Measurements from ENCODE around the gene TNNC2. TPM values are rescaled to one million over a fixed set of nuclear protein-coding genes. Genes with fewer than 3 reads are reported as not detected.

TNNC2 gene
- total RNA-seq, 2 donors from 2014 or later = 0.51 TPM; not detected in 1

DNA sequence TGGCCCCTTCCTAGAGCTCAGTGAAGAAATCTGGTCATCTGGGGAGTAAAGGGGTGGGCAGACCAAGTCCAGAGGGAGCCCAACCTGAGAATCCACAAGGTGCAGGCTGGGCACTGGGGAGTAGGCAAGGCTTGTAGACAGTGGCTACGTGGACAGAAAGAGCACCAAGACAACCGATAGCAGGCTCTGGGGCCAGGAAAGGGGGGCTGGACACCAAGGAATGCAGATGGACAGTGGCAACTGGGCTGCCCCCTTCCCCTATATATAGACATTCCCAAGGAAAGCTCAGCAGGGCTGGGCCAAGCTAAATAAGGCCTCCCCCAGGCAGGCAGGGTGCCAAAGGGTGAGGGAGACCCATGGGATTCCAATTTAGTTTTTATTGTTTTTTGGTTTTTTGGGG is 1.5 kb upstream of the TNNC2 start:
- TF ChIP-seq, protein P1, sequence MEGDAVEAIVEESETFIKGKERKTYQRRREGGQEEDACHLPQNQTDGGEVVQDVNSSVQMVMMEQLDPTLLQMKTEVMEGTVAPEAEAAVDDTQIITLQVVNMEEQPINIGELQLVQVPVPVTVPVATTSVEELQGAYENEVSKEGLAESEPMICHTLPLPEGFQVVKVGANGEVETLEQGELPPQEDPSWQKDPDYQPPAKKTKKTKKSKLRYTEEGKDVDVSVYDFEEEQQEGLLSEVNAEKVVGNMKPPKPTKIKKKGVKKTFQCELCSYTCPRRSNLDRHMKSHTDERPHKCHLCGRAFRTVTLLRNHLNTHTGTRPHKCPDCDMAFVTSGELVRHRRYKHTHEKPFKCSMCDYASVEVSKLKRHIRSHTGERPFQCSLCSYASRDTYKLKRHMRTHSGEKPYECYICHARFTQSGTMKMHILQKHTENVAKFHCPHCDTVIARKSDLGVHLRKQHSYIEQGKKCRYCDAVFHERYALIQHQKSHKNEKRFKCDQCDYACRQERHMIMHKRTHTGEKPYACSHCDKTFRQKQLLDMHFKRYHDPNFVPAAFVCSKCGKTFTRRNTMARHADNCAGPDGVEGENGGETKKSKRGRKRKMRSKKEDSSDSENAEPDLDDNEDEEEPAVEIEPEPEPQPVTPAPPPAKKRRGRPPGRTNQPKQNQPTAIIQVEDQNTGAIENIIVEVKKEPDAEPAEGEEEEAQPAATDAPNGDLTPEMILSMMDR (conservative IDR thresholded peaks at IDR 0.05) = no peak
- Mint-ChIP-seq H3K27ac (no peak overlapping the region), H3K4me3 (no peak overlapping the region), H3K4me1 (peaks cover 10% of the 10 kb centered on the region), H3K36me3 (ENCODE audit: low read depth) (no peaks in the 10 kb centered on the region), H3K27me3 (ENCODE audit: insufficient read depth) (peaks cover 12% of the 10 kb centered on the region), H3K9me3 (no peaks in the 10 kb centered on the region)
- 93% methylated on average over 2 of the region's 2 CpGs; no CpG with 5 or more reads in 1 of the 2 experiments for WGBS, 2 experiments (ENCODE audit: insufficient coverage in 1 of 2, insufficient read length in 1 of 2)
- H3K4me3 ChIP-seq (ENCODE audit: low read length) = no peak overlapping the region
- H3K36me3 ChIP-seq (ENCODE audit: control insufficient read depth, insufficient read depth, low read length) = no peaks in the 10 kb centered on the region
- H3K27ac ChIP-seq (ENCODE audit: low read depth, low read length) = no peak overlapping the region
- no peak for DNase-seq
- no peak overlapping the region for H3K9ac ChIP-seq (ENCODE audit: extremely low read depth, low read length, poor library complexity, severe bottlenecking)
- no peaks in the 10 kb centered on the region for H3K9me3 ChIP-seq (ENCODE audit: control insufficient read depth, low read length)
- H3K27me3 ChIP-seq (ENCODE audit: control insufficient read depth, insufficient read depth, low read length, poor library complexity, severe bottlenecking) = peaks cover 5% of the 10 kb centered on the region
- no peaks in the 10 kb centered on the region for H3K4me1 ChIP-seq (ENCODE audit: control insufficient read depth, insufficient read depth, low read length)

DNA sequence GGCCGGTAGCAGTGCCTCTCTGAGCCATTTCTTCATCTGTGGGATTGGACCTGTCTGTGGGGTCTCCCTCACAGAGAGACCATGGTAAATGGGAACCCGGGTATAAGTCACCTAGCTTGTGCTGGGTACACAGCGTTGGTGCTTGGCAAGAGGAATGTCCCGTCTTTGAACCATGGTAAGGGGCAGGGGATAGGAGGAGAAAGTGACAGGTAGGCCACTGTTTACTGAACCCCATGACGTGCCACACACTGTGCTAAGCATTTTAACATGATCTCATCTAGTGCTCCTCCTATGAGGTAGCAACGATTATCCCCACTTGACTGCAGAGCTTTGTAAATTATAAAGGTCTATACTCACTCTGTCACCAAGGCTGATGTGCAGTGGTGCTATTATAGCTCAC is 600 bp upstream of the TNNC2 start:
- no peak for DNase-seq
- no peaks in the 10 kb centered on the region for H3K36me3 ChIP-seq (ENCODE audit: control insufficient read depth, insufficient read depth, low read length)
- Mint-ChIP-seq H3K4me3 (no peak overlapping the region), H3K9me3 (no peaks in the 10 kb centered on the region), H3K27ac (no peak overlapping the region), H3K4me1 (peaks cover 4% of the 10 kb centered on the region), H3K36me3 (ENCODE audit: low read depth) (no peaks in the 10 kb centered on the region), H3K27me3 (ENCODE audit: insufficient read depth) (peaks cover 21% of the 10 kb centered on the region)
- H3K27ac ChIP-seq (ENCODE audit: low read depth, low read length) = no peak overlapping the region
- H3K27me3 ChIP-seq (ENCODE audit: control insufficient read depth, insufficient read depth, low read length, poor library complexity, severe bottlenecking) = peaks cover 14% of the 10 kb centered on the region
- TF ChIP-seq, protein P1 (conservative IDR thresholded peaks at IDR 0.05) = no peak
- H3K9me3 ChIP-seq (ENCODE audit: control insufficient read depth, low read length) = no peaks in the 10 kb centered on the region
- no peak overlapping the region for H3K9ac ChIP-seq (ENCODE audit: extremely low read depth, low read length, poor library complexity, severe bottlenecking)
- 89 to 91% methylated on average over 6 of the region's 6 CpGs for WGBS, 2 experiments (ENCODE audit: insufficient coverage in 1 of 2, insufficient read length in 1 of 2)
- no peaks in the 10 kb centered on the region for H3K4me1 ChIP-seq (ENCODE audit: control insufficient read depth, insufficient read depth, low read length)
- H3K4me3 ChIP-seq (ENCODE audit: low read length) = no peak overlapping the region

- Mint-ChIP-seq H3K27me3 (ENCODE audit: insufficient read depth) (peaks cover 31% of the 10 kb centered on the region), H3K9me3 (no peaks in the 10 kb centered on the region), H3K27ac (no peak overlapping the region), H3K4me3 (no peak overlapping the region), H3K36me3 (ENCODE audit: low read depth) (no peaks in the 10 kb centered on the region), H3K4me1 (peaks cover 5% of the 10 kb centered on the region)
- Histone ChIP-seq H3K36me3 (ENCODE audit: control insufficient read depth, insufficient read depth, low read length) (no peaks in the 10 kb centered on the region), H3K27ac (ENCODE audit: low read depth, low read length) (no peak overlapping the region), H3K9me3 (ENCODE audit: control insufficient read depth, low read length) (no peaks in the 10 kb centered on the region), H3K27me3 (ENCODE audit: control insufficient read depth, insufficient read depth, low read length, poor library complexity, severe bottlenecking) (peaks cover 18% of the 10 kb centered on the region), H3K4me3 (ENCODE audit: low read length) (no peak overlapping the region), H3K9ac (ENCODE audit: extremely low read depth, low read length, poor library complexity, severe bottlenecking) (no peak overlapping the region), H3K4me1 (ENCODE audit: control insufficient read depth, insufficient read depth, low read length) (no peaks in the 10 kb centered on the region)
- TF ChIP-seq, protein P1 (conservative IDR thresholded peaks at IDR 0.05) = no peak
- 76 to 79% methylated on average over 2 to 6 of the region's 6 CpGs for WGBS, 2 experiments (ENCODE audit: insufficient coverage in 1 of 2, insufficient read length in 1 of 2)
- DNase-seq = no peak
Measured at GRCh38 chr20:45826381-45827019, 612 bp downstream of the TNNC2 start.

Data from endodermal cell (in vitro differentiated cells).